GM12878 (cell line): ENCODE data around the gene ANKS1A. TPM values are rescaled to one million over a fixed set of nuclear protein-coding genes. Genes with fewer than 3 reads are reported as not detected.

Source experiments
- ATAC-seq: fragments of 200-7000 bp; cut with Tn5 transposase; 3 replicates; pipeline ENCODE4 v1.9.1; 2020; ENCODE audit warnings: mild to moderate bottlenecking, moderate library complexity
- BruUV-seq: library from RNA; stranded (reverse); fragments of 400-500 nt; replicated peaks from 2 replicates; lab custom pipeline; 2021; lab: Mats Ljungman, UMichigan
- CTCF ChIA-PET: fragments of 300-600 bp; sonication (Branson Sonifier 250); formaldehyde crosslinking; extraction: SDS; loops from one replicate; lab custom pipeline; 2021; ENCODE audit warnings: inconsistent platforms; lab: Yijun Ruan, JAX
- POLR2A ChIA-PET: fragments of 350-600 bp; formaldehyde crosslinking; extraction: SDS; loops from one replicate; lab custom pipeline; 2021; ENCODE audit warnings: inconsistent platforms; lab: Charles Lee
- RAD21 ChIA-PET: fragments of 300-600 bp; sonication (Branson Sonifier 250); formaldehyde crosslinking; loops from one replicate; lab custom pipeline; 2023; ENCODE audit warnings: antibody characterized with exemption; ENCODE audit not compliant: unreplicated experiment; lab: Charles Lee
- SMC1A ChIA-PET: fragments of 300-600 bp; sonication (Branson Sonifier 250); formaldehyde crosslinking; loops from one replicate; lab custom pipeline; 2023; ENCODE audit not compliant: unreplicated experiment, uncharacterized antibody; lab: Charles Lee
- DNase-seq: peaks from one replicate; pipeline ENCODE4 v3.0.0-alpha.2; 2011; ENCODE audit warnings: low read depth, low spot score
- FAIRE-seq: peaks from 3 replicates; lab custom pipeline; 2011; peaks lifted over from hg19 to GRCh38; lab: Jason Lieb, UNC
- H2AFZ ChIP-seq: 2 replicates; pipeline ENCODE4 v1.6.0; 2011; ENCODE audit warnings: low read depth, low read length, control low read depth; ENCODE audit not compliant: control insufficient read depth
- H3K27ac ChIP-seq: 2 replicates; pipeline ENCODE4 v1.5.1; 2011; ENCODE audit warnings: control low read depth; ENCODE audit not compliant: control insufficient read depth, insufficient read depth
- H3K27me3 ChIP-seq, 2 experiments: replicated peaks in 1 of 2; 2 replicates each; pipeline versions ENCODE4 v1.6.0 to v1.6.1; 2011; ENCODE audit warnings: low read length in 1 of 2; ENCODE audit not compliant: control insufficient read depth in 2 of 2, insufficient read depth in 2 of 2
- H3K36me3 ChIP-seq, 2 experiments: 2 replicates each; pipeline ENCODE4 v1.5.1; 2011; ENCODE audit warnings: low read length in 1 of 2; ENCODE audit not compliant: control insufficient read depth in 2 of 2, insufficient read depth in 2 of 2
- H3K4me1 ChIP-seq: 2 replicates; pipeline ENCODE4 v1.6.1; 2011; ENCODE audit warnings: mild to moderate bottlenecking, low read length, moderate library complexity, mixed read lengths; ENCODE audit not compliant: control insufficient read depth, insufficient read depth
- H3K4me2 ChIP-seq: 2 replicates; pipeline ENCODE4 v1.6.0; 2011; ENCODE audit warnings: control low read depth; ENCODE audit not compliant: control insufficient read depth, insufficient read depth
- H3K4me3 ChIP-seq: fragments of 200-600 bp; sonication (generic); 2 replicates; pipeline ENCODE4 v1.5.1; 2016
- H3K79me2 ChIP-seq: 2 replicates; pipeline ENCODE4 v1.6.0; 2011; ENCODE audit warnings: low read length; ENCODE audit not compliant: control insufficient read depth, insufficient read depth
- H3K9ac ChIP-seq: 2 replicates; pipeline ENCODE4 v1.8.0; 2011; ENCODE audit warnings: low read length, control low read depth, mixed read lengths; ENCODE audit not compliant: control insufficient read depth, insufficient read depth
- H3K9me3 ChIP-seq: replicated peaks from 3 replicates; pipeline ENCODE4 v1.5.1; 2011; ENCODE audit warnings: mild to moderate bottlenecking, low read length; ENCODE audit not compliant: control insufficient read depth, insufficient read depth
- H4K20me1 ChIP-seq: 2 replicates; pipeline ENCODE4 v1.6.0; 2011; ENCODE audit not compliant: control insufficient read depth, insufficient read depth
- BMI1 ChIP-seq: fragments of 450-650 bp; IDR thresholded peaks from 2 replicates; pipeline ENCODE4 v1.6.1; 2016; ENCODE audit warnings: mild to moderate bottlenecking, moderate library complexity, borderline replicate concordance
- CREM ChIP-seq: IDR thresholded peaks from 2 replicates; pipeline ENCODE4 v1.6.1; 2014; ENCODE audit warnings: antibody characterized with exemption, low read depth
- ETV6 ChIP-seq, 2 experiments: fragments of 450-650 bp in 1 of 2; IDR thresholded peaks in 1 of 2; conservative IDR thresholded peaks in 1 of 2; 2 replicates each; pipeline ENCODE4 v1.6.1; 2014; ENCODE audit warnings: antibody characterized with exemption in 1 of 2, borderline replicate concordance in 1 of 2, low read depth in 1 of 2, mild to moderate bottlenecking in 1 of 2, moderate library complexity in 1 of 2
- FOS ChIP-seq: IDR thresholded peaks from 3 replicates; pipeline ENCODE4 v1.6.1; 2011; ENCODE audit warnings: borderline replicate concordance; ENCODE audit not compliant: insufficient read length; ENCODE audit errors: extremely low read depth
- HCFC1 ChIP-seq: fragments of 150-350 bp; IDR thresholded peaks from 2 replicates; pipeline ENCODE4 v1.6.1; 2014; ENCODE audit warnings: low read length
- IKZF2 ChIP-seq, 2 experiments: fragments of 450-650 bp; IDR thresholded peaks; 2 replicates each; pipeline ENCODE4 v1.6.1; 2017; ENCODE audit warnings: mild to moderate bottlenecking in 2 of 2, moderate library complexity in 2 of 2
- NFIC ChIP-seq: IDR thresholded peaks from 2 replicates; pipeline ENCODE4 v1.6.1; 2012; ENCODE audit warnings: low read depth, mild to moderate bottlenecking, inconsistent platforms, low read length, moderate library complexity
- NFYB ChIP-seq: IDR thresholded peaks from 2 replicates; pipeline ENCODE4 v1.6.1; 2011; ENCODE audit warnings: low read depth, mild to moderate bottlenecking, low read length, improper control_type of control experiment, moderate library complexity; ENCODE audit not compliant: insufficient read depth
- NR2F1 ChIP-seq: fragments of 450-650 bp; conservative IDR thresholded peaks from 2 replicates; pipeline ENCODE4 v1.6.1; 2017; ENCODE audit warnings: mild to moderate bottlenecking
- PML ChIP-seq: IDR thresholded peaks from 2 replicates; pipeline ENCODE4 v1.6.1; 2012; ENCODE audit warnings: low read length, inconsistent platforms
- RFX5 ChIP-seq: IDR thresholded peaks from 2 replicates; pipeline ENCODE4 v1.6.1; 2011; ENCODE audit warnings: low read depth, low read length, improper control_type of control experiment
- TAF1 ChIP-seq: IDR thresholded peaks from 2 replicates; pipeline ENCODE4 v1.6.1; 2011; ENCODE audit warnings: mild to moderate bottlenecking, low read depth, low read length, borderline replicate concordance
- TBL1XR1 ChIP-seq: IDR thresholded peaks from 2 replicates; pipeline ENCODE4 v1.6.1; 2012; ENCODE audit warnings: low read depth, low read length, improper control_type of control experiment
- TCF12 ChIP-seq: IDR thresholded peaks from 2 replicates; pipeline ENCODE4 v1.6.1; 2011; ENCODE audit warnings: low read depth, mild to moderate bottlenecking, low read length
- TCF3 ChIP-seq: IDR thresholded peaks from 2 replicates; pipeline ENCODE4 v1.6.1; 2012; ENCODE audit warnings: low read depth, mild to moderate bottlenecking, low read length, borderline replicate concordance; ENCODE audit not compliant: insufficient read depth
- TCF7 ChIP-seq: IDR thresholded peaks from 2 replicates; pipeline ENCODE4 v1.6.1; 2014; ENCODE audit warnings: antibody characterized with exemption, borderline replicate concordance
- ZNF24 ChIP-seq: fragments of 450-650 bp; IDR thresholded peaks from 2 replicates; pipeline ENCODE4 v1.6.1; 2017; ENCODE audit warnings: antibody characterized with exemption, mild to moderate bottlenecking
- ZNF622 ChIP-seq: fragments of 450-650 bp; IDR thresholded peaks from 2 replicates; pipeline ENCODE4 v1.6.1; 2017; ENCODE audit warnings: mild to moderate bottlenecking, inconsistent platforms
- ZZZ3 ChIP-seq: IDR thresholded peaks from 2 replicates; pipeline ENCODE4 v1.6.1; 2011; ENCODE audit warnings: low read depth; ENCODE audit not compliant: control insufficient read depth, insufficient read length
- WGBS: methylation state at CpG from one replicate; pipeline ENCODE4 v1.1.6; 2016; ENCODE audit warnings: low lambda C conversion rate; ENCODE audit not compliant: insufficient replicate concordance, insufficient coverage; ENCODE audit errors: missing lambda C conversion rate; 5-methylcytosine and 5-hydroxymethylcytosine counted together
- in situ Hi-C: fragments of 300-500 bp; cut with MboI; formaldehyde crosslinking; loops from 9 replicates; pipeline ENCODE4 v1.14.3; 2018; ENCODE audit warnings: mixed read lengths
- intact Hi-C: fragments of 100-400 bp; cut with micrococcal nuclease; formaldehyde crosslinking; loops from one replicate; pipeline ENCODE4 v1.14.2; 2022; ENCODE audit not compliant: unreplicated experiment
- polyA plus RNA-seq, 11 experiments: library from polyadenylated mRNA; depleted of rRNA in 4 of 11; unstranded in 6 of 11; stranded (reverse) in 5 of 11; fragments of >200 nt; fragmentation: Nextera tagmentation in 4 of 11; fragmentation: Illumina TruSeq in 1 of 11; extraction: Ambion mirVana in 4 of 11; extraction: Trizol in 1 of 11; gene quantifications; 1 replicate in 1 of 11; 2 replicates in 10 of 11; pipeline versions ENCODE4 v1.2.1 to v1.2.3, GENCODE V29; 2011 to 2016; ENCODE audit warnings: inconsistent platforms in 2 of 11, missing spikeins in 2 of 11, low read depth in 1 of 11
- total RNA-seq, 4 experiments: library from RNA; depleted of rRNA in 3 of 4; stranded (reverse); fragments of >200 nt in 3 of 4; fragmentation: Illumina TruSeq in 1 of 4; extraction: Trizol in 1 of 4; gene quantifications; 2 replicates each; pipeline versions ENCODE4 v1.2.1 to v1.2.3, GENCODE V29; 2013 to 2021
- TF ChIP-seq, protein P1 (sequence below): fragments of 450-650 bp; IDR thresholded peaks from 2 replicates; pipeline ENCODE4 v1.6.1; 2017; ENCODE audit warnings: mild to moderate bottlenecking, low read depth, inconsistent platforms; ENCODE audit not compliant: poor library complexity, severe bottlenecking

Gene ANKS1A
- total and polyA plus RNA-seq, 10 of the 15 experiments (the other 5 are each of a cell fraction or from before 2014, with no cell fraction given) = 0.60 to 7.0 (median 3.0) TPM

DNA sequence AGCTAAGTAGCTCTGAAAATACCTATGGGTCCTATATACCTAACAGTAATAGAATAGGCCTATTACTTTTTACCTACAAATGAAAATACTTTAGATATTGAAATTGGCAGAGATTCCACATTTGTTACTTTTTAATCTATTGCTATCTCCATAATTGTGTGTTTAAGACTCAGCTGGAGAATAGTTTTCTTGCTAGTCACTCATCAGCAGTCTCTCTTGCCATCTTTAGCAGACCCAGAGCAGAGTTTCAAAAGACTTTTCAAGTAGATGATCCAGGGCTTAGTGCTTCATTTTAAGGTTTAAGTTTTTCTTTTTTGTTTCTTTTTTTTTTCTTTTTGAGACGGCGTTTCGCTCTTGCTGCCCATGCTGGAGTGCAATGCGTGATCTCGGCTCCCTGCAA lies 12.9 kb downstream of the ANKS1A start:
- Histone ChIP-seq H3K27ac (no peak overlapping the region), H3K9me3 (no peaks in the 10 kb centered on the region), H3K79me2 (no peaks in the 10 kb centered on the region), H3K4me3 (no peak overlapping the region), H3K4me1 (no peaks in the 10 kb centered on the region), H3K4me2 (no peak overlapping the region), H4K20me1 (0 out of 2 replicates have a peak, but pooled peaks cover under 1% of the 10 kb centered on the region), H2AFZ (no peak overlapping the region), H3K27me3 (no peaks in the 10 kb centered on the region), H3K36me3 (no peaks in the 10 kb centered on the region), H3K9ac (no peak overlapping the region)
- DNase-seq (no peak), FAIRE-seq (no peak), ATAC-seq (no peak)
- ChIA-PET POLR2A (interaction anchor here (0.5 to 1.7 kb wide), 5 partner anchors 10 to 1722 kb away, joined by 3 to 4 read pairs (median 3); partner anchors contain the start of gene TAF11), RAD21 (no interaction called here), SMC1A (interaction anchor here (1.9 kb wide), 1 partner anchor 9 kb away, joined by 6 read pairs; no protein-coding TSS in a partner anchor), CTCF (no interaction called here)
- WGBS = 96% methylated on average over 5 of the region's 5 CpGs
- BruUV-seq = no TSS peak
- intact Hi-C loops (no loop called here), in situ Hi-C loops (no loop called here)
- TF ChIP-seq TCF7 = no peak
- no peak for TF ChIP-seq NFIC
- no peak for TF ChIP-seq TAF1
- TF ChIP-seq PML = no peak
- TF ChIP-seq ZZZ3 = no peak
- no peak for TF ChIP-seq IKZF2 (IDR thresholded peaks at IDR 0.05)
- TF ChIP-seq NFYB = no peak
- no peak for TF ChIP-seq BMI1
- TF ChIP-seq RFX5 = no peak
- TF ChIP-seq ZNF622 = no peak
- TF ChIP-seq TCF3 = no peak
- no peak for TF ChIP-seq ETV6 (conservative IDR thresholded peaks at IDR 0.05 in 1 of 2, IDR thresholded peaks at IDR 0.05 in 1 of 2; ENCODE audit: borderline replicate concordance in 1 of 2, low read depth in 1 of 2)
- no peak for TF ChIP-seq HCFC1
- no peak for TF ChIP-seq CREM
- TF ChIP-seq ZNF24 = no peak
- no peak for TF ChIP-seq TBL1XR1
- TF ChIP-seq TCF12 = no peak
- TF ChIP-seq NR2F1 = no peak
- TF ChIP-seq, protein P1, sequence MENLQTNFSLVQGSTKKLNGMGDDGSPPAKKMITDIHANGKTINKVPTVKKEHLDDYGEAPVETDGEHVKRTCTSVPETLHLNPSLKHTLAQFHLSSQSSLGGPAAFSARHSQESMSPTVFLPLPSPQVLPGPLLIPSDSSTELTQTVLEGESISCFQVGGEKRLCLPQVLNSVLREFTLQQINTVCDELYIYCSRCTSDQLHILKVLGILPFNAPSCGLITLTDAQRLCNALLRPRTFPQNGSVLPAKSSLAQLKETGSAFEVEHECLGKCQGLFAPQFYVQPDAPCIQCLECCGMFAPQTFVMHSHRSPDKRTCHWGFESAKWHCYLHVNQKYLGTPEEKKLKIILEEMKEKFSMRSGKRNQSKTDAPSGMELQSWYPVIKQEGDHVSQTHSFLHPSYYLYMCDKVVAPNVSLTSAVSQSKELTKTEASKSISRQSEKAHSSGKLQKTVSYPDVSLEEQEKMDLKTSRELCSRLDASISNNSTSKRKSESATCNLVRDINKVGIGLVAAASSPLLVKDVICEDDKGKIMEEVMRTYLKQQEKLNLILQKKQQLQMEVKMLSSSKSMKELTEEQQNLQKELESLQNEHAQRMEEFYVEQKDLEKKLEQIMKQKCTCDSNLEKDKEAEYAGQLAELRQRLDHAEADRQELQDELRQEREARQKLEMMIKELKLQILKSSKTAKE = no peak
- no peak for TF ChIP-seq FOS
